ENCODE data around the gene AAGAB. TPM values are rescaled to one million over a fixed set of nuclear protein-coding genes. Genes with fewer than 3 reads are reported as not detected.

AAGAB gene
- total RNA-seq, 3 donors from 2014 or later (not counting 1 experiment from before 2014, with no cell fraction given): 41.1 to 44.3 (median 42.5) TPM

- Mint-ChIP-seq H3K27me3 (ENCODE audit: low read depth in 2 of 2) (no peaks in the 10 kb centered on the region), H3K27ac (peak overlapping the region; percentile 27 to 42), H3K4me3 (no peak overlapping the region), H3K36me3 (no peaks in the 10 kb centered on the region), H3K4me1 (peaks cover 22 to 27% of the 10 kb centered on the region in 2 donors), H3K9me3 (no peaks in the 10 kb centered on the region)
- DNase-seq (no peak), ATAC-seq (no peak)
- TF ChIP-seq, protein P1, sequence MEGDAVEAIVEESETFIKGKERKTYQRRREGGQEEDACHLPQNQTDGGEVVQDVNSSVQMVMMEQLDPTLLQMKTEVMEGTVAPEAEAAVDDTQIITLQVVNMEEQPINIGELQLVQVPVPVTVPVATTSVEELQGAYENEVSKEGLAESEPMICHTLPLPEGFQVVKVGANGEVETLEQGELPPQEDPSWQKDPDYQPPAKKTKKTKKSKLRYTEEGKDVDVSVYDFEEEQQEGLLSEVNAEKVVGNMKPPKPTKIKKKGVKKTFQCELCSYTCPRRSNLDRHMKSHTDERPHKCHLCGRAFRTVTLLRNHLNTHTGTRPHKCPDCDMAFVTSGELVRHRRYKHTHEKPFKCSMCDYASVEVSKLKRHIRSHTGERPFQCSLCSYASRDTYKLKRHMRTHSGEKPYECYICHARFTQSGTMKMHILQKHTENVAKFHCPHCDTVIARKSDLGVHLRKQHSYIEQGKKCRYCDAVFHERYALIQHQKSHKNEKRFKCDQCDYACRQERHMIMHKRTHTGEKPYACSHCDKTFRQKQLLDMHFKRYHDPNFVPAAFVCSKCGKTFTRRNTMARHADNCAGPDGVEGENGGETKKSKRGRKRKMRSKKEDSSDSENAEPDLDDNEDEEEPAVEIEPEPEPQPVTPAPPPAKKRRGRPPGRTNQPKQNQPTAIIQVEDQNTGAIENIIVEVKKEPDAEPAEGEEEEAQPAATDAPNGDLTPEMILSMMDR (IDR thresholded peaks at IDR 0.05): no peak
- Histone ChIP-seq H3K9me3 (ENCODE audit: control insufficient read depth, insufficient read depth, low read length) (no peaks in the 10 kb centered on the region), H3K4me1 (ENCODE audit: control insufficient read depth, insufficient read depth, low read length) (no peaks in the 10 kb centered on the region), H3K4me3 (ENCODE audit: low read length) (no peak overlapping the region), H3K27me3 (ENCODE audit: control insufficient read depth, insufficient read depth, low read length) (no peaks in the 10 kb centered on the region), H3K27ac (ENCODE audit: low read length) (no peak overlapping the region), H3K36me3 (ENCODE audit: control insufficient read depth, insufficient read depth, low read length) (peaks cover 44% of the 10 kb centered on the region)
- intact Hi-C loops (cut with micrococcal nuclease): no loop called here
- 94% methylated on average over 7 of the region's 9 CpGs for WGBS (ENCODE audit: insufficient coverage)
Measured at GRCh38 chr15:67194171-67195114, 60.0 kb downstream of the AAGAB start.

- Histone ChIP-seq H3K27ac (ENCODE audit: low read length) (no peak overlapping the region), H3K36me3 (ENCODE audit: control insufficient read depth, insufficient read depth, low read length) (peaks cover 53% of the 10 kb centered on the region), H3K4me3 (ENCODE audit: low read length) (no peak overlapping the region), H3K9me3 (ENCODE audit: control insufficient read depth, insufficient read depth, low read length) (no peaks in the 10 kb centered on the region), H3K4me1 (ENCODE audit: control insufficient read depth, insufficient read depth, low read length) (no peaks in the 10 kb centered on the region), H3K27me3 (ENCODE audit: control insufficient read depth, insufficient read depth, low read length) (no peaks in the 10 kb centered on the region)
- WGBS (ENCODE audit: insufficient coverage): 98% methylated on average over 12 of the region's 12 CpGs
- no peak for DNase-seq
- Mint-ChIP-seq H3K36me3 (peaks cover 5% of the 10 kb centered on the region), H3K27ac (peak overlapping the region; percentile 7 to 42), H3K4me3 (no peak overlapping the region), H3K4me1 (peaks cover 19 to 29% of the 10 kb centered on the region in 2 donors), H3K9me3 (no peaks in the 10 kb centered on the region), H3K27me3 (ENCODE audit: low read depth in 2 of 2) (no peaks in the 10 kb centered on the region)
- no peak for ATAC-seq
- TF ChIP-seq, protein P1 (IDR thresholded peaks at IDR 0.05): no peak
- intact Hi-C loops (cut with micrococcal nuclease): no loop called here
Measured at GRCh38 chr15:67193223-67193990, 61.1 kb downstream of the AAGAB start.

GRCh38 chr15:67192185-67192820 lies 62.2 kb downstream of the AAGAB start:
- Mint-ChIP-seq H3K4me1 (peaks cover 12 to 21% of the 10 kb centered on the region in 2 donors), H3K27me3 (ENCODE audit: low read depth in 2 of 2) (no peaks in the 10 kb centered on the region), H3K27ac (peak overlapping the region; percentile 9 to 41), H3K4me3 (no peak overlapping the region), H3K9me3 (no peaks in the 10 kb centered on the region), H3K36me3 (peaks cover 7% of the 10 kb centered on the region)
- Histone ChIP-seq H3K9me3 (ENCODE audit: control insufficient read depth, insufficient read depth, low read length) (no peaks in the 10 kb centered on the region), H3K4me3 (ENCODE audit: low read length) (no peak overlapping the region), H3K27ac (ENCODE audit: low read length) (no peak overlapping the region), H3K4me1 (ENCODE audit: control insufficient read depth, insufficient read depth, low read length) (no peaks in the 10 kb centered on the region), H3K27me3 (ENCODE audit: control insufficient read depth, insufficient read depth, low read length) (no peaks in the 10 kb centered on the region), H3K36me3 (ENCODE audit: control insufficient read depth, insufficient read depth, low read length) (peaks cover 60% of the 10 kb centered on the region)
- ATAC-seq: no peak
- no peak for DNase-seq
- TF ChIP-seq, protein P1 (IDR thresholded peaks at IDR 0.05): no peak
- intact Hi-C loops (cut with micrococcal nuclease): no loop called here
- WGBS (ENCODE audit: insufficient coverage): 92% methylated on average over 4 of the region's 5 CpGs

Data from natural killer cell (primary cell).